Activated CD4-positive, alpha-beta T cell treated with anti-CD3 and anti-CD28 coated beads, Interleukin-2, amount 50 U/mL, for 16 hours (primary cell): ENCODE data around the gene PIK3AP1.

Experiments
- DNase-seq: peaks from one replicate; pipeline ENCODE4 v3.0.0-alpha.2; 2020

PIK3AP1 gene

DNA sequence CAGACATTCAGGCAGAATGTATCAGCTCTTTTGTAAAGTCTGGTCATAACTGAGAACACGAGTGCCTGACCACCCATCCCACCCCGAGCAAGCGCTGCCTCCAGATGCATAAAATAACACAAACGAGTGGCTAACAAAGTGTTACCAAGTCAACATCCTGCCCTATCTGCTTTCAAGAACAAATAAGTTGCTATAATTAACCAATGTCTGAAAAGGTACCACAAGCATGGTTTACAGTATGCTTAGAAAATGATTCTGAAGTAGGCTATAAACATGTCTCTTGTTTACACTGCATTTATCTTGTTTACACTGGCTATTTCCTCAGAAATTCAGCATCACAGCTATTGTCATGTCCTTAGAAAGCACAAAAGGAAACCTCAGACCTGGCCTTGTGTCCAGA is 49.5 kb downstream of the PIK3AP1 start:
- no peak for DNase-seq

DNA sequence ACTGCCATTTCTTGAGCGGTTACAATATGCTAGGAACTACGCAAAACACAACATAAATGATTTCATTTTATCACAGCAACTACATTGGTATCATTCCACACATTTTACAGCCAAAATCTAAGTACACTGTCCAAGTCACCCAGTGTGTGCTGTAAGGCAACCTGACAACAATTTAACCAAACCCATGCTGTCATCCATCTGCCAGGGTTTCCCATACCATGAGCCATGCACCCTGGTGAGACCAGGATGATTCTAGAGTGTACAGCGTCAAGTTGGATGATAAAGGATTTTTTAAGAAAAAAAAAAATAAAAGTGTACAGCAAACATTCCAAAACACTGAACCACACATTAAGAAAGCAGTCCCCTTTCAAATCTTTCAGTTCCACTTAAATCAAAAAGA is 52.9 kb downstream of the PIK3AP1 start:
- no peak for DNase-seq

DNA sequence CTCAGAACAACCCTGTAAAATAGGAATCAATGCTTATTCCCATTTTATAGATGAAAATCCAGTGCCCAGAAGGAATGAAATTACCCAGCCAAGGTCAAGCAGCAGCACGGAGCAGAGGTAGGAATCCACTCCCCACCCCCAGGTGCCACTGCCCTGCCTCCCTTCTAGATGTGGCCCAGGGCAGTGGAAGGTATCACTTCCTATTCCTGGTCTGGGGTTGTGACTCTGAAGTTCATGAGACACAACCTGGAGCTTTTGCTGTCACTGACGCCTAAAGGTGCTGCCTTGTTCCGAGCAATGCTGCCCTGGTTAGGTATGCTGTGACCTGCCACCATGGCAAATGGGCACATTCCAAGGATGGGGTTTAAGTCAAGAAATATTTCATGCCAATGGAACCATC is 53.6 kb downstream of the PIK3AP1 start:
- DNase-seq, result no peak

DNA sequence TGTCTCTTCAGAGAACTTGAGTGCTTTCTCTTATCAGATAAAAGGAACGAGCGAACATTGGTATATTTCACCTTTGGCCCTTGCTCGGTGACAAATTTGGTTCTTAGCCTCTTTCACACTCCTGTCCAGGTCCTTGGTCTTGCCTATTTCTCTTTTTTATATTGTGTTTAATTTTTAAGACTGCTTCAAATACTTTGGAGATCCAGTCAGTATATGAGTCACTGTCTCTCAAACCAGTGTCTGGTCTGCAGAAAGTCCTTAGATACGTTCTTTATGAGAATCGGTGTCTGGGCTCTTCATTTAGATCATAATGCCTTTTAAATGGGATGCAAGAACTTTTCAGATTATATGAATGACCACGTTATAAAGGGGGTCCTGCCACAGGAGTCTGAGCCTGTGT is 55.0 kb downstream of the PIK3AP1 start:
- DNase-seq, result no peak

DNA sequence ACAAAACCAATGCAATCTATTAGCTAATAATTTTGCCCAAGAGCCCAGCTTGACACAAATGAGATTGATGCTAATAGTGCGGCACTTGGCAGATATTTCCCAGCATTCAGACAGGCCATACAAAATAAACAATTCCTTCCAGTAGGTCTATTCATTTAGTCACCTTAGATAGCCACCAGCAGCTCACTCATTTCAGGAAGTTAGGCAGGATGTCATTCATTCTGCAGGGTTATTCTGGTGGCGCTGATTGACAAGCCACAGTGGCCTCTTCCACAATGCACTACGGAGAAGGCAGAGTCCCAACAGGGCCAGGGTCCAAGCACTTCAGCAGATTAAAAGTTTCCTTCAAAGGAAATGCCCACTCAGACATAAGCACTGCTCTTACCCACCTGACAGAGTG is 55.8 kb downstream of the PIK3AP1 start:
- peak; percentile 52 for DNase-seq

DNA sequence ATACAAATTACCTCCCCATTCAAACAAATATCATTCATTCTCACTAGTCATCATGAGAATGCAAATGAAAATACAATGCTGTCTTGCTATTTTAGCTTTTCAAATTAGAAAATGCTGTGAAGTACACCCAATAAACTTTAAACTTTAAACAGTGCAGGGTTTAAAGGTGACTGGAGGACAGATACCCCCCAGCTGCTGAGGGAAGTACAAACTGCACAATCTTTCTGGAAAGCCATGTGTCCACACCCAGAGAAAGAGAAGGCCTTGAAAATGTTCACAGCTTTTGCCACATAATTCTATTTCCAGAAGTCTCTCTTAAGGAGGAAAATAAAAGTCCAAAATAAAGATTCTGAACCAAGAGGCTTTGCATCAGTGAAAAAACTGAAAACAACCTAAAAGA is 56.5 kb downstream of the PIK3AP1 start:
- no peak for DNase-seq

DNA sequence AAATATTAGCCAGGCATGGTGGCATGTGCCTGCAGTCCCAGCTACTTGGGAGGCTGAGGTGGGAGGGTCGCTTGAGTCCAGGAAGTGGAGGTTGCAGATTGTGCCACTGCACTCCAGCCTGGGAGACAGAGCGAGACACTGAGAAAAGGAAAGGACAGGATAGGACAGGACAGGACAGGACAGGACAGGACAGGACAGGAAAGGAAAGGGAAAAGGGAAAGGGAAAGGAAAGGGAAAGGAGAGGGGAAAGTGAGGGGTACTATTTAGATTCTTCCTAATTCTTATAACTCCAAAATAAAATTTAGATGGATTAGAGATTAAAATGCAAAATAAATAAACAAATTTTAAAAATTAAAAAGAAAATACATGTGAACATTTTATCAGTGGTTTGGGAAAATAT is 58.7 kb downstream of the PIK3AP1 start:
- DNase-seq, result no peak

DNA sequence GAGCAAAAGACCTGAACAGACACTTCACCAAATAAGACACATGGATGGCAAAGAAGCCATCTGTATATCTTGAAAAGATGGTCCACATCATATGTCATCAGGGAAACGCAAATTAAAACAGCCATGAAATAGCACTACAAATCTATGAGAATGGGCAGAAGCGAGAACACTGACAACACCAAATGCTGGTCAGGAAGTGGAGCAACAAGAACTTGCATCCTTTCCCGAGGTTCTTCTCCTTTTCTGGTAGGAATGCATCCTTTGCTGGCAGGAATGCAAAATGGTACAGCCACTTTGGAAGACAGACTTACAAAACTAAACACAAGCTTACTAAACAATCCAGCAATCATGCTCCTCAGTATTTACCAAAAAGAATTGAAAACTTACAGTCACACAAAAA is 60.0 kb downstream of the PIK3AP1 start:
- DNase-seq, result no peak

DNA sequence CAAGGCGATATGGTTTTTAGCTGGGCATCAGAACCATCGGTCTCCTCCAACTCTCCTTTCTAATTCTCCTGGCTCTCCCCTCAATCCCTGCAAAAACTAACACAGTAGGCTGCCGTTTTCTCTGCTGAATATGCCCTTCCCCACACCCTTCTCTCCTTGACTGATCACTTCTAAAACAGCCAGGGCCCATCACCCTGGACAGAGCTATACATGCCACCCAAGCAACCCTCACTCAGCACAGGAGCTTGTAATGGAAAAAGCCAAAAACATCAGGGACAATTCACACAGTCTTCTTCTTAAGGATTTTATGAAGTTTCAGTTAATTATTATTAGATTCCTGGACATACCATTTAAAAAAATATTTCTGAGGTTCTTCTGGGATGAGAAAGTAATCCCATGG is 61.5 kb downstream of the PIK3AP1 start:
- DNase-seq, result no peak

DNA sequence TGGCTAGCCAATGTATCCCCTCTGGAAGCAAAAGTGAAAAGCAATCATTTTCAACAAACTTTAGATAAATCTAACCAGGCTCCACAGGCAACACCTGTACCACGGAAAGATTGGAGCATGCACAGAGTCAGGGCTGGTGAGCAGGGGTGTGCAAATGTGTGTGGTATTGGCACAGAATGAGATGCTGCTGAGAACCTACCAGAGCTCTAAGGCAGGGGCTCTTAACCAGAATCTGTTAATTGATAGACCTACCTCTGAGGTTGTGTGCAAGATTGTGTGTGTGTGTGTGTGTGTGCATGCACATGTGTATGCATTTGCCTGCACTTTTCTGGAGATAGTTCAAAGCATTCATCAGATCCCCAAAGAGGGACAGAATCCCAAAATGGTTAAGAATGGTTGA is 62.9 kb downstream of the PIK3AP1 start:
- DNase-seq, result no peak

DNA sequence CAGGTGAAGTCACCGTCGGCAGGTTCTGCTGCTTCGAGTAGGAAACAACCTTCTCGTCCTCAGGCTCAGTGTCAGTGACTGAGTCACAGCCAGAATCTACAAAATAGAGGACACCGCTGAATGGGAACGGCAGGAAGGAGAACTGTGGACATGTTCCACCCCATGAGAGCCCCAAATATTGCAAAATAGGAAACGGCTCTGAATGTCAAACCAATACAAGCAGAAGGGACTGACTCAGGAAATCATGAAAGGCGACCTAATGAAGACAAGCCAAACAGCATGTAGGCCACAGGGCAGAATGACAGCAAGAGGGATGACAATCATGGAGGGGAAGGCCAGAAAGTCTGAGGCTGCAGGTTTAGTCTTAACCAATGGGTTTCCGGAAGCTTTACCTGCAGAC is 63.5 kb downstream of the PIK3AP1 start:
- no peak for DNase-seq

DNA sequence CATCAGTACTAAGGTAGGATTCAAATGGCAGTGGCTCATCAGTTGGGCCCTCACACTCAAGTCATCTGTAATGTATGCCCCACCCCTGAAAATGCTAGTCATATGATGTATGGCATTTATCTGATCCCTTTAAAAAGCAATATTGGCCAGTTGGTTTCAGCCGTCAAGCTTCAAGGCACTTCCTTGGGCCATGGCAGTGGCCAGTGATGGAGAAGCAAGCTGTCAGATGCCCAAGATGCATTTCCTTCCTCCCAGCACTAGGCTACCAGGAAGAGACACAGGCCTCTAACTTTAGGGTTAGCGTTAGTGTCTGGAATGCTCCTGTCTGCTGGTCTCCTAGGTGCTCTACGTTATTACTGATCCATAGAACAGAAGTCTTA is 64.1 kb downstream of the PIK3AP1 start:
- DNase-seq, result no peak

DNA sequence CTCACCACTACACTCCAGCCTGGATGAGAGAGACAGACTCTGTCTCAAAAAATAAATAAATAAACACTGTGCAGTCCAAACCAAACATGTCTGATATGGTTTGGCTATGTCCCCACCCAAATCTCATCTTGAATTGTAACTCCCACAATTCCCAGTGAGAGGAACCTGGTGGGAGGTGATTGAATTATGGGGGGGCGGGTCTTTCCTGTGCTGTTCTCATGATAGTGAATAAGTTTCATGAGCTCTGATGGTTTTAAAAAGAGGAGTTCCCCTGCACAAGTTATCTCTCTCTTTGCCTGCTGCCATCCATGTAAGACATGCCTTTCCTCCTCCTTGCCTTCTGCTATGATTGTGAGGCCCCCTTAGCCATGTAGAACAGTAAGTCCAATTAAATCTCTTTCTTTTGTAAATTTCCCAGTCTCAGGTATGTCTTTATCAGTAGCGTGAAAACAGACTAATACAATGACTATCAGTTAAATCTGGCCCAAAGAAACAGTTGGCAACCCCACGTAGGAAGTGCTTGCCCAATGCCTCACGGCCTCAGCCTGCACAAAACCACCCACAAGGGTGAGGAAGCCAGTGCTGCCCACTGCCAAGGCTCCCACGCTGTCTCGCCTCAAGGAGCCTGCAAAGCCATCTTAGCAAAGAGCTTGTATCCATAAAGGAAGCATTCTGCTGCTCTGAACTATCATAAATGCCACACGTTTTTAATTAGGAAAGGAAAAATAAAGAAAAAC is 64.7 kb downstream of the PIK3AP1 start:
- DNase-seq, result no peak

DNA sequence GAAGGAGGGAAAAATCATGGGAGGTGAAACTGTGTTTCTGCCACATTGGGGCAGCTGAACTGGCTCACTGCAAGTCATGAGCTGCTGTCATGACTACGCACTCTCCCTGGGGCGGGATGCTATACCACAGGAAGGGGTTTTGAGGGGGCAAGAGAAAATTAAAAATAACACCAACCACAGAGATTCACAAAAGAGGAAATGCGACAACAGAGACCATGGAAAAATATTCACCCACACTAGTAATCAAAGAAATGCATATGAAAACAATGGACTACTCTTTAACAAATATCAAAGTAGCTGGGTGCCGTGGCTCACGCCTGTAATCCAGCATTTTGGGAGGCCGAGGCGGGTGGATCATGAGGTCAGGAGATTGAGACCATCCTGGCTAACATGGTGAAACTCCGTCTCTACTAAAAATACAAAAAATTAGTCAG is 68.3 kb downstream of the PIK3AP1 start:
- DNase-seq, result no peak

DNA sequence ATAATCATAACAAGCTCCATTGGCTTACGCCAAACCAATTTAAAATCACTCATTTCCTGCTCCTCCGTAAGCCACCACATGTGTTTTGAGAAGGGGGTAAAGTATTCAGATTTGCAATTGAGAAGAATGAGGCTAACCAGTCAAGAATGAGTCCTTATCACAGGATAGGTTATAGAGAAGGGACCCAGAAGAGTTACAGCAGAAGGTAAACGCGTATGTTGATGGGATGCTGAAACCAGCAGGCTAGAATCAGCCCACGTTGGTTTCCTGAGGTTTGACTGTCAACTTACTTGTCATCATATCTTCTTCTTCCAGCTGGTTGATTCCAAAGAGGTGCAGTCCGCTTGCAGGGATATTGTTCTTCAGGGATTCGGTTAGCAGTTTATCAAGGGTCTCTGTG is 69.4 kb downstream of the PIK3AP1 start:
- DNase-seq, result no peak

DNA sequence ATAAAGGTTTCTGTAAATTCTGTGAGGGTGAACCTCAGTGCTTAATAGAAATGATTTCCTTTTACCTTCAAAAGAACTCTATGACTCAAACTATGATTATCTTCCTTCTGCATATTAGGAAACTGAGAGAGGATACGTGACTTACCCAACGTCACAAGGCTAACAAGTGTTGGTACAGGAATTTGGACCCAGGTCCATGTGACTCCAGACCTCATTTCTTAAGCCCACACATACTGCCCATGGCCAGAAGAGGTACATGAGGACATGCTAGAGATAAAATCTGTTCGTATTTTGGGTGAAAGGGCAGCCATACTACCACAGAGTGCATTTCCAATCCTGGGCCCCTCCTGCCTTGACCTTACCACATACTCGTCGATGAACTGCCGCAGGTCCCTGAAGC is 72.0 kb downstream of the PIK3AP1 start:
- DNase-seq, result no peak

DNA sequence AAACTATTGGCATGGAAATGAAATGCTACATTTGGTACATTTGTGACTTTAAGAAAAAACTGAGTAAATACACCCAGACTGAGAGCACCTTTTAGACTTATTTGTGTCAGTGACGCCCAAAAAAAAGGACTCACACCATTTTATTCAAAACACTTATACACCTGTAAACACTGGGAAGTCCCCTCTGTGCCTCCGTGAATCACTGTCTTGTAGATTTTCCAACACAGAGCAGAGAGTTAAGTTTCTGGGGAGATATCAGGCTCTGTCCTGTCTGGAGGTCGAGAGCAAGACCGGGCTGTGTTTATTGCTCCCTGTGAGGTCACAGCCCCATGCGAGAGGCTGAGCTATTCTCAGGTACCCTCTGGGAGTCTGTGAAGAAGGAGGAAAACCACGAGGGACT is 72.8 kb downstream of the PIK3AP1 start:
- DNase-seq, result no peak

DNA sequence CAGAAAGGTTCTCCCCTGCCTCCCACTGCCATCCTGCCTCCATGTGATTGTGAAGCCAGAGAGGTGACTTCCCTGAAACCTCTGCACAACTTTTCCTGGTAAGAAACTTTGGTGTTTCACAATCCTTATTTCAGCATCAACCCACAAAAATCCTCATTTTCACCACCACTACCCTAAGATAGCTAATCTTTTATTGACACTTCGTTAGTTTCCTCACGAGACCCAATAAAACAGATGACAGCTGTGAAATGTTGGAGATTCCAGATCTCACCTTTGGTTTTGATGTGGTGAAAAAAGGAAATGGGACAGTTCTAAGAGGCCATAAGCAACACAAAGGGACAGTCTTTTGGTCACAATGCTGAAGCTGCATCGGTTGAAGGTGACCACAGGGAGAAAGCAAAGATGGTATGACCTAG is 73.6 kb downstream of the PIK3AP1 start:
- DNase-seq, result no peak

DNA sequence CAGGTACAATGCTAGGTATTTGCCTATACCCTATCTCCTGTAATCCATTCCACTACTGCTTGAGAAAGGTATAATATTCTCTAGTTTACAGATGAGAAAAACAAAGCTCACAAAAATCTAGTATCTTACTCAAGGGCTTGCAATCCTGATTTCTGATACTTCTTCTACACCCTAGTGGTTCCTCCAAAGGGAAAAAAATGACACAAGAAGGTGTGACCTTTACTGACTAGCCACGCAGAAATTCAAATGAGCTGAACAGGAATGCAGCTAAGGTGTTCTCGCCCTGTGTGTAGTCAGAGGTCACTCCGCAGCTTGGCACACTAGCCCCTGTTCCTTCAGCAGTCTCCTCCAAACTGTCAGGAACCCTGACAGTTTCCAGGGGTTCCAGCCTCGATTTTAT is 74.0 kb downstream of the PIK3AP1 start:
- DNase-seq, result no peak

DNA sequence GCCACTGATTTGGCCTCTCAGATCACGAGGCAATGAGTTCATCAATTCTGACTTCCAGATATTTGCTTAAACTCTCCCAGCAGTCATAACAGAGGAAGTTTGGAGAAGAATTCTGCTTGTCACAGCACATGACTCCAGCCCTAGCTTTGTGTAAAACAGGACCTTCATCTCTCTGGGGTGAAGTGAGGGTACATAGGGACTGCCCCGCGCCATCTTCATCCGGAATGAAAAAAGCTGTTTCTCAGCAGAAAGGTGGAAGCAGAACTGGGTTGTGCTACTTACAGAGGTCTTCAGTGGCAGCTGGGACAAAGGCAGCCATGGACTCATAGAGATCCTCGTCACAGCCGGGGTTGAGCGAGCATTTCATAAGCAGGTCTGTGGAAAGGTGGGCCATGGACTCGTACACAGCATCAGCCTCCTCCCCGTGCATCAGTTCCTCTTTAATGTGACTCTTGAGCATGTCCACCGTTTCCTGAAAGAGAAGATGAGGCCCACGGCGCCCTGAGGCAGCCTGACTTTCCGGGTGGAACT is 75.1 kb downstream of the PIK3AP1 start:
- DNase-seq, result no peak

DNA sequence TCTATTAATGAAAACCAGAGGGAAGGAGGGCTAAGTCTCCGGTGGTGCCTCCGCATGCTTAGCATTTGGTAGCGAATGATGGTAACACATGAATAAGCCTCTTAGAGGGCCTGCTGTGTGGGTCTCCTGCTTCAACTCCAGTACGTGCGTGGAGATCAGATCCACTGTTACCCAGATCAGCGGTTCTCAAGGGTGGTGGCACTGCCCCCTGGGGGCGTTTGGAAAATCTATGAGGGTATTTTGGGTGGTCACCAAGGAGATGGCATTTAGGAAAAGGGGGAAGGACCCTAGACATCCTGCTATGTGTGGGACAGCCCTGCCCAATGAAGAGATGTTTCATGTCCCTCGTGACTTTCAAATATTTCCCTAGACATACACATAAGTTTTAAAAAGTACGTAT is 76.4 kb downstream of the PIK3AP1 start:
- no peak for DNase-seq

DNA sequence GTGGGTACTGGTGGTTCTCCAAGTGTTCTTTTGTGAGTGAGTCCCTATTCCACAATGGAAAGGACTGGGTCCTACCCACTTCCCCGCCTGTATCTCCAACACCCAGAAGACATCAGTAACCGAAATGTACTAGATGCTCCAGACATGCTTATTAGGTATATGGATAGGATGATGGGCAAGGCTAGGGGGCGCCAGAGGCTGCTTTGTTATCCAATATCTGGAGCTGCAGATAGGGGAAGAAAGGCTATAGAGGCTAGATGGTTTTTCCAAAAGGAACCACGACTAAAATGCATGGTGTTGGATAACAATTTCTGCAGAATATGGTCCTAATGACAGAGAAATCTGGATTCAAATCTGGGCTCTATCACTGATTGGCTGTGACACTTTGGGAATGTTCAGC is 77.3 kb downstream of the PIK3AP1 start:
- DNase-seq, result peak; percentile 63

DNA sequence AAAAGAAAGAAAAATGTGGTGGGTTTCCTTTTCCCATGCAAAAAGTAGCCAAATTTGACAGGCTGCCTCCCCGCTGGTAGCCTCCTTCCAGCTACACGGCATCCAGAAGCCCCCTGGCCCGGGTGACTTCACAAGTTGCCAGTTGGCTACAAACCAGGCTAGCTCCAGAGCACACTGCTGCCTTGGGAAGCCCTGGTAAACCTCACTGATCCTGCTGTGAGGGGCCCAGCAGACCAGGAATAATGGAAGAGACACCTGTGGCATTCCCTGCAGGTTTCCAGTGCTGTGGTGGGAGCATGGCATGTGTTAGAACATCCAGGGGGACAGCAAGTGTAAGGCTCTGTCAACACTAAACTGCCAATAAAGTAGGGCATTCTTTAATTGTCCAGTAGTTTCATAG is 77.8 kb downstream of the PIK3AP1 start:
- DNase-seq, result no peak

DNA sequence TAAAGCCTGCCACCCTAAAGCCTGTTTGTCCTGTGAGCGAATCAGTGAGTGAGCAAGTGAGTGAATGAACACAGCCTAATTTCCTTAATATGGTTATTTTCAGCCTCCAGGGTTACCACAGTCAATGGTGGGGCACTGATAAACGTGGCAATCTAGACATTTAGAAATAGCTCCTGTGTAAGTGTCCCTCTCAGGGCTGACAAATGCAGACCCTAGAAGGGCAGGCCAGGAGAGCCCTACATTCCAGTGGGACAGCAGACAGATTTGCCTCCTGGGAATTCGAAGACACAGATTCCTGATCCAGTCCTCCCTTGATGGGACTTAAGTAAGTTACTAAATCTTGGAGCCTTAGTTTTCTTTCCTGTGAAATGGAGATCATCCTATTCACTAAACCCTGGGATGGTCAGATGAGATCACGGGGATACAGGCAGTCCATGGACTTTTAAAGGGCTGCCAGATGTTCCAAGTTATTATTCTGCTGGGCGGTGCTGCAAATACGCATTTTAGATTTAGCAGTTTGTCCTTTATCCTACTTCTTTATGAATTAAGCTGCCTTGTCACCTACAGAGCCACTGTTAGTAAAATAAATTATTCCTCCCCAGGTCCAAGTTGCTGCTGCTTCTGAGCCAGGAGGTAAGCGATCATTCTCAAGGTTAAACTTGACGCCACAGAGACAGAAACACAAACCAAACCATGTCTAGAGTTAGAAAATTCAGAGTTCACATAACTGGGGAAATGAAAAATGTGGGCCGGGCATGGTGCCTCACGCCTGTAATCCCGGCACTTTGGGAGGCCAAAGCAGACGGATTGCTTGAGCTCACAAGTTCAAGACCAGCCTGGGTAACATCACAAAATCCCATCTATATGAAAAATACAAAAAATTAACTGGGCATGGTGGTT is 78.7 kb downstream of the PIK3AP1 start:
- DNase-seq, result no peak
